Measurements from ENCODE around the gene PRR36. TPM values are rescaled to one million over a fixed set of nuclear protein-coding genes. Genes with fewer than 3 reads are reported as not detected.

Gene PRR36
- total RNA-seq, 1 experiment from 2014 or later: 3.3 TPM

DNA sequence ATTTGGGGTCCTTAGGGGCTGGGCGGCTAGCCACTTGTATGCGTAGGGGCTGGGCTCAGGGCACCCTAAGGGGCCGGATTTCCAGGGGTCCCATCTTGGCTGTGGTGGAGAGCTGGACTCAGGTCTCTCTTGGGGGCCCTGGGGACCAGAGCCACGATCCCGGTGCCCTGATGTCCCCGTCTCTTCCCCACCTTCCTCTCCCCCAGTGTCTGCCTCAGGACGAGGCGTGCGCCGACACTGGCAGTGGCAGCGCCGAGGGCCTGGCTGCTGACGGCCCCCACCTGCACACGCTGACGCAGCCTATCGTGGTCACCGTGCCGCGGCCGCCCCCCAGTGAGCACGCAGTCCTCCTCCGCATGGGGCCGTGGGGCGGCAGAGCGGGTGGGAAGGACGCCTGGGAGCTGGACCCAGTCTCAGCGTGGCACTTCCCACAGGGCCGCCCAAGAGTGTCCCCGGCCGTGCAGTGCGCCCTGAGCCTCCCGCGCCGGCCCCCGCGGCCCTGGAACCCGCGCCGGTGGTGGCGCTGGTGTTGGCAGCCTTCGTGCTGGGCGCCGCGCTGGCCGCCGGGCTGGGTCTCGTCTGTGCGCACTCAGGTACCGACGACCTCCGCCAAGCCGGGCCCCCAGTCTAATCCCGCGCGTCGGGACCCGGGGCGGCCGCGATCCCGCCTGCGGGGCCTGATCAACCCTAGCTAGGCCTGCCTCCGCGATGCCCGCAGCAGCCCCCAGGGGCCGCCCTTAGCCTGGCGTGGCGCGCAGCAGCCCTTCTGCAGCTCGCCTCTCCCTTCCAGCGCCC is 43.3 kb upstream of the PRR36 start:
- CTCF ChIA-PET: interaction anchor here (0.6 to 1.0 kb wide), 3 partner anchors 9 to 48 kb away, joined by 3 to 5 read pairs (median 3); no protein-coding TSS in a partner anchor
- peak overlapping the region; percentile 51 for H3K4me3 ChIP-seq (ENCODE audit: low read depth, low read length, poor library complexity, severe bottlenecking)
- peak overlapping the region; percentile 56 for H3K27ac ChIP-seq (ENCODE audit: low read depth, low read length, poor library complexity, severe bottlenecking)
- TF ChIP-seq, protein P1, sequence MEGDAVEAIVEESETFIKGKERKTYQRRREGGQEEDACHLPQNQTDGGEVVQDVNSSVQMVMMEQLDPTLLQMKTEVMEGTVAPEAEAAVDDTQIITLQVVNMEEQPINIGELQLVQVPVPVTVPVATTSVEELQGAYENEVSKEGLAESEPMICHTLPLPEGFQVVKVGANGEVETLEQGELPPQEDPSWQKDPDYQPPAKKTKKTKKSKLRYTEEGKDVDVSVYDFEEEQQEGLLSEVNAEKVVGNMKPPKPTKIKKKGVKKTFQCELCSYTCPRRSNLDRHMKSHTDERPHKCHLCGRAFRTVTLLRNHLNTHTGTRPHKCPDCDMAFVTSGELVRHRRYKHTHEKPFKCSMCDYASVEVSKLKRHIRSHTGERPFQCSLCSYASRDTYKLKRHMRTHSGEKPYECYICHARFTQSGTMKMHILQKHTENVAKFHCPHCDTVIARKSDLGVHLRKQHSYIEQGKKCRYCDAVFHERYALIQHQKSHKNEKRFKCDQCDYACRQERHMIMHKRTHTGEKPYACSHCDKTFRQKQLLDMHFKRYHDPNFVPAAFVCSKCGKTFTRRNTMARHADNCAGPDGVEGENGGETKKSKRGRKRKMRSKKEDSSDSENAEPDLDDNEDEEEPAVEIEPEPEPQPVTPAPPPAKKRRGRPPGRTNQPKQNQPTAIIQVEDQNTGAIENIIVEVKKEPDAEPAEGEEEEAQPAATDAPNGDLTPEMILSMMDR (conservative IDR thresholded peaks at IDR 0.05; ENCODE audit: low read depth, low read length): peak; percentile 62
- no peak for TF ChIP-seq EZH2 (IDR thresholded peaks at IDR 0.05; ENCODE audit: borderline replicate concordance, low read depth, low read length, poor library complexity, severe bottlenecking)
- no peaks in the 10 kb centered on the region for H3K9me3 ChIP-seq (ENCODE audit: low read depth, low read length, poor library complexity, severe bottlenecking)
- BruUV-seq (replicated peaks): no TSS peak
- peaks cover 37% of the 10 kb centered on the region for H3K4me1 ChIP-seq (ENCODE audit: insufficient read depth, low read length, poor library complexity, severe bottlenecking)
- H3K27me3 ChIP-seq (replicated peaks; ENCODE audit: insufficient read depth, low read depth, low read length, poor library complexity): peaks cover 12% of the 10 kb centered on the region
- DNase-seq (ENCODE audit: low spot score): peak; percentile 79
- H3K36me3 ChIP-seq (ENCODE audit: insufficient read depth, low read length, poor library complexity, severe bottlenecking): peaks cover 7% of the 10 kb centered on the region
- POLR2A ChIA-PET (ENCODE audit: low non-redundant PET): no interaction called here
- intact Hi-C loops (cut with micrococcal nuclease; ENCODE audit: unreplicated experiment): no loop called here

DNA sequence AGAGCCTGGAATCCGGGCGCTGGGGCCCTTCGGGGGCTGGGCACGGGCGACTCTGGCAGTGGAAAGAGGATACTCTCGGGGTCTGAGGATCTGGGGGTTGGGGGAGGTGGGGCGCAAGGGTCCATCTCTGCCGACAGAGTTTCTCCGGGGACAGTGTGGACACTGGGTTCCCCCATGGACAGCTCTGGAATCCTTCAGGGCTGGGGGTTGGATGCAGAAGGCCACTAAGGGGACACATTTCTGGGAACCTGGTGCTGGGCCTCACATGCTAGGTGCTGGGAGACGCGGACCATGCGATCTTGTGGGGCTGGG is 42.7 kb upstream of the PRR36 start:
- H3K27ac ChIP-seq (ENCODE audit: low read depth, low read length, poor library complexity, severe bottlenecking): peak overlapping the region; percentile 24
- intact Hi-C loops (cut with micrococcal nuclease; ENCODE audit: unreplicated experiment): no loop called here
- ChIA-PET POLR2A (ENCODE audit: low non-redundant PET) (interaction anchor here (0.7 kb wide), 1 partner anchor 1645 kb away, joined by 5 read pairs; no protein-coding TSS in a partner anchor), CTCF (no interaction called here)
- H3K4me3 ChIP-seq (ENCODE audit: low read depth, low read length, poor library complexity, severe bottlenecking): peak overlapping the region; percentile 51
- H3K4me1 ChIP-seq (ENCODE audit: insufficient read depth, low read length, poor library complexity, severe bottlenecking): peaks cover 37% of the 10 kb centered on the region
- DNase-seq (ENCODE audit: low spot score): no peak
- H3K9me3 ChIP-seq (ENCODE audit: low read depth, low read length, poor library complexity, severe bottlenecking): no peaks in the 10 kb centered on the region
- peaks cover 2% of the 10 kb centered on the region for H3K36me3 ChIP-seq (ENCODE audit: insufficient read depth, low read length, poor library complexity, severe bottlenecking)
- peaks cover 12% of the 10 kb centered on the region for H3K27me3 ChIP-seq (replicated peaks; ENCODE audit: insufficient read depth, low read depth, low read length, poor library complexity)
- TF ChIP-seq, protein P1 (conservative IDR thresholded peaks at IDR 0.05; ENCODE audit: low read depth, low read length): no peak
- TF ChIP-seq EZH2 (IDR thresholded peaks at IDR 0.05; ENCODE audit: borderline replicate concordance, low read depth, low read length, poor library complexity, severe bottlenecking): no peak
- BruUV-seq (replicated peaks): no TSS peak

DNA sequence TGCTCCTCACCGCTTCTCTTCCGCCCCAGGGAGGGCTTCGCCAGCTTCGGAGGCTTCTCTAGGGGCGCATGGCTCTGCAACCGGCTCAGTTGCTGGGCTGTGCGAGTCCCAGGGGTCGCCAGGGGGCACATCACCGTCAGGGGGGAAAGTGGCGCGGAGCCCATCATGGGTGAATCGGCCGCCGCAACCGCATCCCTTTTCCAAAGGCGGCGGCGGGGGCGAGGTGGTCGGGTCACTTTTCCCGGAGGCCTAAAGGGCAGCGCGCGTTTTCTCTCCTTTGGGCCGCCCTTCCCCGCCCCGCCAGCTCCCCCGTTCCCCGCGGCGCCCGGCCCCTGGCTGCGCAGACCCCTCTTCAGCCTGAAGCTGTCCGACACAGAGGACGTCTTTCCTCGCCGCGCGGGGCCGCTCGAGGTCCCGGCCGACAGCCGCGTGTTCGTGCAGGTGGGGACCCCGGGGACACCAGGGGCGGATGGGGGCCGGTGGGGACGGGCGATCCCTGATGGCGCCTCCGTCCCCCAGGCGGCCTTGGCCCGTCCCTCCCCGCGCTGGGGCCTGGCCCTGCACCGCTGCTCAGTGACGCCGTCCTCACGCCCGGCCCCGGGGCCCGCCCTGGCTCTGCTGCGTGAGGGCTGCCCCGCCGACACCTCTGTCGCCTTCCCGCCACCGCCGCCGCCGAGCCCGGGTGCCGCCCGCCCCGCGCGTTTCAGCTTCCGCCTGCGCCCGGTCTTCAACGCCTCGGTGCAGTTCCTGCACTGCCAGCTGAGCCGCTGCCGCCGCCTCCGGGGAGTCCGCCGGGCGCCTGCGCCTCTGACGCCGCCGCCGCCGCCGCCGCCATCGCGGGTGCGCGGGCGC is 42.1 kb upstream of the PRR36 start:
- CTCF ChIA-PET: no interaction called here
- DNase-seq (ENCODE audit: low spot score): peak; percentile 69
- no peaks in the 10 kb centered on the region for H3K9me3 ChIP-seq (ENCODE audit: low read depth, low read length, poor library complexity, severe bottlenecking)
- no peak for TF ChIP-seq EZH2 (IDR thresholded peaks at IDR 0.05; ENCODE audit: borderline replicate concordance, low read depth, low read length, poor library complexity, severe bottlenecking)
- TF ChIP-seq, protein P1 (conservative IDR thresholded peaks at IDR 0.05; ENCODE audit: low read depth, low read length): 0 out of 2 replicates have a peak, but pooled peaks have one; percentile 18
- BruUV-seq (replicated peaks): no TSS peak
- H3K4me3 ChIP-seq (ENCODE audit: low read depth, low read length, poor library complexity, severe bottlenecking): peak overlapping the region; percentile 51
- peaks cover 32% of the 10 kb centered on the region for H3K4me1 ChIP-seq (ENCODE audit: insufficient read depth, low read length, poor library complexity, severe bottlenecking)
- H3K36me3 ChIP-seq (ENCODE audit: insufficient read depth, low read length, poor library complexity, severe bottlenecking): peaks cover 3% of the 10 kb centered on the region
- intact Hi-C loops (cut with micrococcal nuclease; ENCODE audit: unreplicated experiment): no loop called here
- H3K27me3 ChIP-seq (replicated peaks; ENCODE audit: insufficient read depth, low read depth, low read length, poor library complexity): peaks cover 12% of the 10 kb centered on the region
- POLR2A ChIA-PET (ENCODE audit: low non-redundant PET): interaction anchor here (0.7 kb wide), 1 partner anchor 1645 kb away, joined by 5 read pairs; no protein-coding TSS in a partner anchor
- H3K27ac ChIP-seq (ENCODE audit: low read depth, low read length, poor library complexity, severe bottlenecking): peak overlapping the region; percentile 24

Data from A673 (cell line).